HL-60 (cell line): ENCODE measurements around the gene TMEM217.

Experiments
- GABPA ChIP-seq: IDR thresholded peaks from 2 replicates; pipeline ENCODE4 v1.6.1; 2012; ENCODE audit warnings: low read depth
- TF ChIP-seq, protein P1 (sequence below): IDR thresholded peaks from one replicate; pipeline ENCODE4 v1.5.1; 2011; ENCODE audit warnings: low read length, control low read depth, inconsistent platforms; ENCODE audit not compliant: insufficient read depth

DNA sequence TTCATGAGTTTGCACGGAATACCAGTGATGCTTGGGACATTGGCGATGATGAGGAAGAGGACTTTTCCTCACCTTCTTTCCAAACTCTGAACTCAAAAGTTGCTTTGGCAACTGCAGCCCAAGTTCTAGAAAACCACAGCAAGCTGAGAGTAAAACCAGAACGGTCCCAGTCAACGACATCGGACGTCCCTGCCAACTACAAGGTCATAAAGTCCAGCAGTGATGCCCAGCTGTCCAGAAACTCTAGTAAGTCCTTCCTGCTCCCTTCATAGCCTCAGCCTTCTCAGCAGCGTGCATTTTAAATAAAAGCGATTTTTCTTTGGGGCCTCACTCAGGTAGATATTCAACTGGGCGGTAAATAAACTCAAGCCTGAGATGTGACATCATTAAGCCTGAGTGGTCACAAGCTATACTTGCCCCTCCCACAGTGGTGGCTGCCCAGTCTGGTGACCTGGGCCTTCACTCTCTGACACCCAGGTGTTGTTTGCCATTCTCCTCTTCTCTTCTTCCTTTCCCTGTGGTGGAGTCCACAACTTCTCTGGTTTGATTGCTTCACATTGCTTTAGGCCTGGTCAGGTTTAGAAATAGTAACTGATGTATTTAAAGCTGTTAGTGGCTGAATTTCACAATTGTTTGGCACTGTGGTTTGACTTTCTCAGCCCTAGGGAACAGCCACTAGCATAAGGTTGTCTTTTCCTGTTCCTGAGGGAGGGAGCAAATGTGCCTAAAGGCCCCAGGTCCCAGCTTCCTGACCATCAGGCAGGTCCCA, 21.6 kb upstream of the TMEM217 start:
- TF ChIP-seq, protein P1, sequence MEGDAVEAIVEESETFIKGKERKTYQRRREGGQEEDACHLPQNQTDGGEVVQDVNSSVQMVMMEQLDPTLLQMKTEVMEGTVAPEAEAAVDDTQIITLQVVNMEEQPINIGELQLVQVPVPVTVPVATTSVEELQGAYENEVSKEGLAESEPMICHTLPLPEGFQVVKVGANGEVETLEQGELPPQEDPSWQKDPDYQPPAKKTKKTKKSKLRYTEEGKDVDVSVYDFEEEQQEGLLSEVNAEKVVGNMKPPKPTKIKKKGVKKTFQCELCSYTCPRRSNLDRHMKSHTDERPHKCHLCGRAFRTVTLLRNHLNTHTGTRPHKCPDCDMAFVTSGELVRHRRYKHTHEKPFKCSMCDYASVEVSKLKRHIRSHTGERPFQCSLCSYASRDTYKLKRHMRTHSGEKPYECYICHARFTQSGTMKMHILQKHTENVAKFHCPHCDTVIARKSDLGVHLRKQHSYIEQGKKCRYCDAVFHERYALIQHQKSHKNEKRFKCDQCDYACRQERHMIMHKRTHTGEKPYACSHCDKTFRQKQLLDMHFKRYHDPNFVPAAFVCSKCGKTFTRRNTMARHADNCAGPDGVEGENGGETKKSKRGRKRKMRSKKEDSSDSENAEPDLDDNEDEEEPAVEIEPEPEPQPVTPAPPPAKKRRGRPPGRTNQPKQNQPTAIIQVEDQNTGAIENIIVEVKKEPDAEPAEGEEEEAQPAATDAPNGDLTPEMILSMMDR: no peak
- TF ChIP-seq GABPA: no peak; the same call in 1 of the 2 replicates
